ENCODE results near the gene RSAD2.
"Not testable (repeated sequence)": the region's sequence is repeated elsewhere in the genome, so short reads cannot be mapped to it uniquely, and the experiment has no call there.

The RSAD2 gene, protein sequence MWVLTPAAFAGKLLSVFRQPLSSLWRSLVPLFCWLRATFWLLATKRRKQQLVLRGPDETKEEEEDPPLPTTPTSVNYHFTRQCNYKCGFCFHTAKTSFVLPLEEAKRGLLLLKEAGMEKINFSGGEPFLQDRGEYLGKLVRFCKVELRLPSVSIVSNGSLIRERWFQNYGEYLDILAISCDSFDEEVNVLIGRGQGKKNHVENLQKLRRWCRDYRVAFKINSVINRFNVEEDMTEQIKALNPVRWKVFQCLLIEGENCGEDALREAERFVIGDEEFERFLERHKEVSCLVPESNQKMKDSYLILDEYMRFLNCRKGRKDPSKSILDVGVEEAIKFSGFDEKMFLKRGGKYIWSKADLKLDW

DNA sequence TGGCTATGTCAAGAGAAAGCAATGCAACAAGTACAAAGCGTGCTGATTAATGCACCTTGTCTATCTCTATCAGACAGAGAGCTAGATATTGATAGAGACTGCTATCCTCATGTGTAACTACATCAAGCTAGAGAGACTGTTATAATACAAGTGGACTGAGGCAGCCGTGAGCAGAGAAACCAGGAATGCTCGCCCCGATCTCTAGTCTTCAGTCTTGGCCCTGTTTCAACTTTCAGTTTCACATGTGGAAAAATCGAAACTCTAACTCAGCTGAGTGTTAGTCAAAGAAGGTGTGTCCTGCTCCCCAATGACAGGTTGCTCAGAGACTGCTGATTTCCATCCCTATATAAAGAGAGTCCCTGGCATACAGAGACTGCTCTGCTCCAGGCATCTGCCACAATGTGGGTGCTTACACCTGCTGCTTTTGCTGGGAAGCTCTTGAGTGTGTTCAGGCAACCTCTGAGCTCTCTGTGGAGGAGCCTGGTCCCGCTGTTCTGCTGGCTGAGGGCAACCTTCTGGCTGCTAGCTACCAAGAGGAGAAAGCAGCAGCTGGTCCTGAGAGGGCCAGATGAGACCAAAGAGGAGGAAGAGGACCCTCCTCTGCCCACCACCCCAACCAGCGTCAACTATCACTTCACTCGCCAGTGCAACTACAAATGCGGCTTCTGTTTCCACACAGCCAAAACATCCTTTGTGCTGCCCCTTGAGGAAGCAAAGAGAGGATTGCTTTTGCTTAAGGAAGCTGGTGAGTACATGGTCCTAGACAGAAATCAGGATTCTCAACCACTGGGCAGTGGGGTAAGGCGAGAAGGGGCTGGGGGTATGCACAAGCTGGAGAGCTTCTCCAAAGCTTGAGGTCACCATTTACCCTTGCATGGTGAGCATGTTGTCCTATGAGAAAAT is at the start of gene RSAD2:
RSAD2 (plus strand) TSS at position 376 of the 903 bp plus-strand sequence; CDS start at position 400, 24 bp downstream.
- peak in 1 of 2 donors; percentile 28 for DNase-seq (ENCODE audit: low read depth in 2 of 2)

DNA sequence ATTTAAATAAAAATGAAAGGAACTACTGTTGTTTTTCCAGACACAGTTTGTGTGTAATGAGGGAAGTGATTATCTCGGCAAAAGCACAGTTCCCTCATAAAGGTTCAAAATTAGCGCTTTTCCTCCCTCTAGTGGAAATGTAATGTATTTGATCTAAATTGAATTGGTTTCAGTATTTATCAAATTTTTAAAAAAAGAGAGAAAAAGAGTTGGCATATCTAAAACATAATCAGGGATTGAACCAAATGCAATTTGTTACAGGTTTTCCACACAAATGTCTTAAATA is 49.3 kb upstream of the RSAD2 start:
- DNase-seq (ENCODE audit: low read depth in 2 of 2): no peak

DNA sequence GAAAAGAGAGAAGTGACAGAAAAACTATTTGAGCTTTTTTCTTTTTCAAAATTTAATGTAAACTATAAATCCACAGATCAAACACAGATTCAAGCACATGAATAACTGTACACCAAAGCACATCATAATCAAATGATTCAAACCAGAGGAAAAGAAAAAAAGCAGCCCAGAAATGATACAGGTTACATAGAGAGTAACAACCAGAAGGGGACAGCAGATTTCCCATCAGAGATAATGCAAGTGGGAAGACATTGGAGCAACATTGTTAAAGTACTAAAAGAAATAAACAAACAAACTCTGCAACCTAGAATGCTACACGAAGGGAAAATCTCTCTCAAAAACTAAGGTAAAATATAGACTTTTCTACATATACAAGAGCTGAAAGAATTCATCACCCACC is 46.3 kb upstream of the RSAD2 start:
- no peak for DNase-seq (ENCODE audit: low read depth in 2 of 2)

DNA sequence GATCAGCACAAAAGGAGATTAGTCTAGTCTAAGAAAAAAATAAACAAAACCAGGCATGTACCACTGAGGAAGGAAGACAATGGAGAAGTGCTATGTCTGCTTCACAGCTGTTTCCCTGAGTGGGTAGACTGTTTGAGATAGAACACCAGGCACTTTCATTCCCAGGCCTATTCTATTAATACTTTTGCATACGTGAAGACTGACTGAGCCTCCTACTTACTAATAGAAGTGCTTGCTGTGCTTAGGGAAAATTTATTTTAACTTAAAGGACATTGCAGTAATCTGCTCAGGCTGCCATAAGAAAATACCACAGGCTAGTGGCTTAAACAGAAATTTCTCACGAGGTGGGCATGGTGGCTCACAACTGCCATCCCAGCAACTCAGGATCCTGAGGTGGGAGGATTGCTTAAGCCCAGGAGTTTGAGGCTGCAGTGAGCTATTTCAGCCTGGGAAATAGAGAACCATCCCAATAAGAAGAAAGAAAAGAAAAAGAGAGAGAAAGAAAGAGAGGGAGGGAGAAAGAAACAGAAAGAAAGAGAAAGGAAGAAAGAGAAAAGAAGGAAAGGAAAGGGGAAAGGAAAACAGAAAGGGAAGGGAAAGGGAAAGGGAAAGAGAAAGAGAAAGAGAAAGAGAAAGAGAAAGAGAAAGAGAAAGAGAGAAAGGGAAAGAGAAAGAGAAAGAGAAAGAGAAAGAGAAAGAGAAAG is 44.8 kb upstream of the RSAD2 start:
- no peak for DNase-seq (ENCODE audit: low read depth in 2 of 2)

DNA sequence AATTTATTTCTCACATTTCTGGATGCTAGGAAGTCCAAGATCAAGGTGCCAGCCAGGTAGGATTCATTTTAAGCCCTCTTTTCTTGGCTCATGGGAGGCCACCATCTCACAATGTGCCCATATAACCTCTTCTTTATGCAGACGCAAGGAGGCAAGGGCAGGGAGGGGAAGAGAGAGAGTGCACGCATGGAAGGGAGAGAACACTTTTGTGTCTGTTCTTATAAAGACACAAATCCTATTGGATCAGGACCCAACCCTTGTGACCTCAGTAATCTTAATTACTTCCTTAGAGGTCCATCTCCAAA is 44.3 kb upstream of the RSAD2 start:
- DNase-seq (ENCODE audit: low read depth in 2 of 2): no peak

DNA sequence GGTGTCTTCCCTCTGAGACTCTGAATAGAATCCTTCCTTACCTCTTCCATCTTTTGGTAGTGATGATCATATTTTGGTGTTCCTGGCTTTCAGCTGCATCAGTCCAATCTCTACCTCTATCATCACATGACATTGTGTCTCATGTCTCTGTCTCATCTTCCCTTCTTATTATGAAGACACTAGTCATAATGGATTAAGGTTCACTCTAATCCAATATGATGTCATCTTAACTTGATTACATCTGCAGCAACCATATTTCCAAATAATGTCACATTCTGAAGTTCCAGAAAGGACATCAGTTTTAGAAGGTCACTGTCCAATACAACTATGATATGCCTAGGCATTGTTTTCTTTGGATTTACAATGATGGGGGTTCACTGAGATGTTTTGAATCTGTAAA is 43.4 kb upstream of the RSAD2 start:
- DNase-seq (ENCODE audit: low read depth in 2 of 2): no peak

DNA sequence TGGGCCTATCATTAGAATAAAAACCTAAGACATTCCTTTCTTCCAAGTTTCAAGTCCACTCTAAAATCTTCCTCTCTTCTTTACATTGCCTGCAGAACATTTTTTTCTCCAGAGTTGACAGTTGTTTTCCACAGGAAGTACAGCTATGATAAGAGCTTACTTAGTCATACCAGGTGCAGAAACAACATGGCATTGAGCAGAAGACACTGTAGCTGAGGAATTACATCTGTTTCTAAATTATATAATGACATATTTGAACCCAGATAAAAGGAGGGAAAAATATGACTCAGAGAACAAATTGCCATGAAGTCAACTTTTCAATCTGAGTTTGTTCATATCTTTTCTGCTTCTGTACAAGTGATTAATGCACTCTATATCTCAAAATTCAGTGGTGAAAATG is 42.1 kb upstream of the RSAD2 start:
- DNase-seq (ENCODE audit: low read depth in 2 of 2): no peak

DNA sequence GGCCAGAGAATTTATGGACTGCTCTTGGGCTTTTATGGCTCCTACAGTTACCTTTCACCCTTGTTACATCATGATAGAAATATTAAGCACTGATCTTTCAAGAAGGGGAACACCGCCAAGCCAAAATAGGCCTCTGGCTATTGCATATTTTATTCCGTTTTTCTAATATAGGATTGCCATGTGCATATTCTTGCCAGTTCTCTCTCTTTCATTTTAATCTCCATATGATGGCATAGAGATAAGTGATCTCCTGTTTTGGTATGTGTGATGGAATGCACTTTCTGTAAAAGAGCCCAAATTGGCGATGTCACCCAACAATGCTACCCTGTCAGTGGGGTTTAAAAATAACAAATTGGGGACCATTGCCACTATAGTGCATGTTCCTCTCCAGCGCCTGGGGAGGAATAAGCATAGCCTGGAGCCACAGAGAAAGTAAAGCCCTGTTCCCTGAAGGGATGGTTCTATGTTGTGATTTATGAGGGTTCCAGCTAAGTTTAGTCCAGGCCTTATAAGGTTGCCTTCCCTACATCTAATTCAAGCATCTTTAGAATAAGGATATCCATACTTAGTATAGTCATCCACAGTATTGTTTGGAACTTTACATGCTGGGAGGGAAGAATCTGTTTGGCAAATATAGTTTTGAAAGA is 38.8 kb upstream of the RSAD2 start:
- no peak for DNase-seq (ENCODE audit: low read depth in 2 of 2)

DNA sequence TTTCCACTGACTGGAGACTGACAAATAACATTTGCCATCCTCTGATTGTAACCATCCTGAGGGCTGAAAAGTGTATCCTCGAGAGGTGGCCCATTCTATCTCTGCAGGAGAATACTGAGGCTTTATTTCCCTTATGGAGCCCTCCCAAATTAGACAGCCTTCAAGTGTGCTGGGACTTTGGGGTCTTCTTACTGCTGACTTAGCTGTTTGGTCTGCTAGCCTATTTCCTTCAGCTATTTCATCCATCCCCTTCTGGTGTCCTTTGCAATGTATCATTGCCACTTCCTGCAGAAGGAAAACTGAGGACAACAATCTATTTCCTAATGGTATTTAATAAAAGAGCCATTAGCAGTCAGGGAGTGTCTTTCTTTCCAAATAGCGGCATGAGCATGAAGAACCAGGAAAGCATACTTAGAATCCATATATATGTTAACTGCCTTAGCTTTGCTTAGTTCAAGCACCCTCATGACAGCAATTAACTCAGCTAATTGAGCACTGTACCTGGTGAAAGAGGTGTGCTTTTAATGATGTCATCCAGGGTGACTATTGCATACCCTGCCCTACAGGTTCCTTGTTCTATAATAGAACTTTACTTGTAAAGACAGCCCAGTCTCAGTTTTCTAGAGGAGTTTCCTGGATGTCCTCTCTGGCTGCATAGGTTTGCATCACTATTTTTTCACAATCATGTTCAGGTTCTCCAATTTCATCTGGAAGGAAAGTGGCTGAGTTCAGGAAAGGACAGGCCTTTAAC is 35.9 kb upstream of the RSAD2 start:
- DNase-seq (ENCODE audit: low read depth in 2 of 2): no peak

DNA sequence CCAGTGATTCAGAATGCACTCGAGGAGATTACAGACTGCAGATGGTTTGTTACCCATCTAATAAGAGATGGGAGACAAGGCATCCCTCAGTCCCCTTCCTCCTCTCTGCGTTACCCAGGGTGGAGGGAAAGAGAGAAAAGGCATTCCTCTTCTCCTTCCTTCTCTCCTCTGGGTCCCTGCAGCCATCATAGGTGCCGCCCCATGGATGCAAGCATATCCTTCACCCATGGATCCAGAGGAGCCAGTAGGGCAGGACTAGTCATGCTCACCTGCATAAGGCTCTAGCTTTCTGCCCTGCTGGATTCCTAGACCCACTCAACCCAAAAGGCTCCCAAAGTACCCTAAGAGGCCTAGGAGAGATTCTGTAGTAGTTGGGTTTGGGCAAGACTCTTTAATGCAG is 32.3 kb upstream of the RSAD2 start:
- no peak for DNase-seq (ENCODE audit: low read depth in 2 of 2)

DNA sequence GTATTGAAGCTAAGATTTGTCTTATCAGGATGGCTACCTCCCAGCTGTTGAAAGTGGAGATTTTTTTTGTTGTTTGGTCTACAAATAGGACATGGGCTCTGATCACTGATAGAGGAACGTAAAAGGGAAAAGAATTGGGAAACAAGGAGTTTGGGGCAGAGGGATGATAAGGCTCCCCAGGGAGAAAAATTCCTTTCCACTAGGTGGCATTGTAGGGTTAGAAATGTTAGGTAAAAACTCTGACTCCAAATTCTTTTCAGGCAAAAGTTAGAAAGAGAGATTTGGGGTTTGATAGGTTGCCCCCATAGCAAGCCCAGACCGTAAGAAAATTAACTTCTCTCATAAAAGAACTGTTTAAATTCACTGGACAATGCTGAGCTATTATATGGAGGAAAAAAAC is 31.7 kb upstream of the RSAD2 start:
- DNase-seq (ENCODE audit: low read depth in 2 of 2): no peak

DNA sequence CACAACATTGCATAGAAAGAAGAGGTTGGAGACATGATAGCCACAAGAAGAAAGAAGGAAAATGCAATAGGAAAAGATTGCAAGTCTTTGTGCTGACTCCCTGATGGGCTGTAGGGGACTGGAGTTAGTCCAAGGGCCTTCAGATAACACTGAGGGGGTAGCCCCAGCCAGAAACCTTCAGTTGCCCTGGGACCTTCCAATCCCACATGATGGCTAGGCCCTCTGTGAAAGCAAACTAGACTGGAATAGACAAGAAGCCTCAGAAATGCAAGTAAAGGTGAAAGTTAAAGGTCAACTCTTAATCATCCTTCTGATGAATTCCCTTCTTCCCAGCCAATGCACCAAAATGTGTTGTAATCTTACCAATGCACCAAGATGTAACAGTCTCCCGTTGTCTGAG is 31.0 kb upstream of the RSAD2 start:
- DNase-seq (ENCODE audit: low read depth in 2 of 2): no peak

DNA sequence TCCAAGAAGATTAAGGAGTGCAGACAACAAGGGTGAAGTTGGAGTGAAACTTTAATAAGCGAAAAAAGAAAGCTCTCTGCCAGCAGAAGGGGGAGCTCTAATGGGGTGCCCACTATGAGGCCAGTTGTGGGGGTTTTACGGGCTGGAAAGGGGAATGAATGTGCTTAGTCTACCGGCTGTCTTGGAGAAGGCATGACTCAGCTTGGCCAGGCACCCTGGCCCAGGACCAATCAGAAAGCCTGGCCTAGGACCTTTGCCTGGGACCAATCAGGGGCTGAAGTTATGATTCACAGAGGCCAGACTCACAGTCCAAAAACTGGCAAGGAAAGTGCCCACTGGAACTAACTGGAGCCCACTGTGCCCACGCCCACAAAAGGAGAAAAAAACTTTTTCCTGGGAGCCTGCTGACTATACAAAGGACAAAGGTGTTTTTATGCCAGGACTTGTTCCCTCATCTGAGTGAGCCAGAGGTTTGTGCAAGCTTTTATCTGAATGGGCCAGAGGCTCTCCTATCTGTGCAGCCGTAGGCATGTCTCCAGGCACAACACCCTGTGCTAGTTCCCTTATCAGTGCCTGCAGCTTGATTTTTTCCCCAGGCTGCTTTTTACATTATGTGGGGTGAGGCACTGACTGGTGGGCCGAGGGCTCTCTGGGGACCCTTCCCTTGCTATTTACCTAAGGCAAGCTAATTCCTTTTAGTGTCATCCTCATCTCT is 30.5 kb upstream of the RSAD2 start:
- DNase-seq (ENCODE audit: low read depth in 2 of 2): no peak

DNA sequence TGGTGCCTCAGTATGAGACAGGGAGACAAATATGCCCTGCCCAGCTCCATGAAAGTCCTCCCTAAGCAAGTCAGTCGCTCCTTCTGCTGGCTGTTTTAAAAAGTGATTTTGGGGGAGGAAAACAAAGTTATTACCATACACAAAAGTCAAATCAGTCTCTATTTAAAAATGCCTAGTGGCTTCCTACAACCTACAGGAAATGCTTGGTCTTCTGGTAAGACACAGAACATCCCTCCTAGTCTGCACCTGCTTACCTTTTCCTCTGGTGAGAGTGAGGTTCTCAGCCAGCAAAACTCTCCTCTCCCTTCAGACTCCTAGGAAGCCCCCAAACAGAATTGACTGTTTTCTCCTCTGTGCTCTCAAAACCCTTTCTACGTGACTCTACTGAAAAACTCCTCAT is 25.4 kb upstream of the RSAD2 start:
- DNase-seq (ENCODE audit: low read depth in 2 of 2): no peak

DNA sequence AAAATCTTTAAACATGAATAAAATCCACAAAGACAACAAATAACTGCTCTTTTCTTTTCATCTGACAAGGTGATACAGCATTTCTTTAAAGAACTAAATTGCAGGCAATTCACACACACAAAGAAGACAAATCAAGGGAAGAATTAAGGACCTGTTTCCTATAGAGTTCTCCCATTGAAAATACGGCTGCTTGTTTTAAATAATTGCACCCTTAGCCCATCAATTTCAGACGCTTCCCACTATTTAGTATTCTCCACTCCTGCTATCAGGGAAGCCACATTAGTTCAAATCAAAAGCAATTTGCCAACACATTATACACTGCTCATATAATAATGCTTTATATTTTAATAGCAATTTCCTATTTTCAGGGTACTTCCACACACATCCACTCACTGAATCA is 23.2 kb upstream of the RSAD2 start:
- DNase-seq (ENCODE audit: low read depth in 2 of 2): no peak

DNA sequence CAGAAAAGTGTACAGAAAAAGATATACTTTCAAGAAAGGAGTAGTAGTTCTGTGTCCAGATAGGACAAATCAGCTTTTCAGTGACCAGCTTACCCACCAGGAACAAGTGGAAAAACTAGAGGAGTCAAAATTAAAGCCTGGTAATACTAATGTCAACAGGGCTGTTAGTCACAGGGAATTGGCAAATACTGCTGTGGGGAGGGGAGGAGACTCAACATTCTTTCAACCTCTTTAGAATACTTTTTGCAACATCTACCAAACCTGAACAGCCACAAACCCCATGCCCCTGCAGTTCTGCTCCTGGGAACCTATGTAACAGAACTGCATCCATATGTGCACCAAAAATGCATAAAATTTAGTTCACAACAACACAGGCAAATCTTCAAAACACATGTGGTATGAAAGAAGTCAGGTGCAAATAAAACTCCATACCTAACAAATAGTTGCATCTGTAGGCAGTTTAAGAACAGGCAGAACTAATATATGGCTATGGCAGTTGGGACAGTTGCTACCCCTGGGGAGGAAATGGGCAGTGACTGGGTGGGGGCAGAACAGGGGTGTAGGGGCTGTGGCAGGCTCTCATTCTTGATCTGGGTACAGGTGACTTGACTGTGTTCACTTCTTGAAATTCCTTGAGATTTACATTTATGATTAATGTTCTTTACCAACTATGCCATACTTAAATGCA is 21.6 kb upstream of the RSAD2 start:
- DNase-seq (ENCODE audit: low read depth in 2 of 2): no peak

DNA sequence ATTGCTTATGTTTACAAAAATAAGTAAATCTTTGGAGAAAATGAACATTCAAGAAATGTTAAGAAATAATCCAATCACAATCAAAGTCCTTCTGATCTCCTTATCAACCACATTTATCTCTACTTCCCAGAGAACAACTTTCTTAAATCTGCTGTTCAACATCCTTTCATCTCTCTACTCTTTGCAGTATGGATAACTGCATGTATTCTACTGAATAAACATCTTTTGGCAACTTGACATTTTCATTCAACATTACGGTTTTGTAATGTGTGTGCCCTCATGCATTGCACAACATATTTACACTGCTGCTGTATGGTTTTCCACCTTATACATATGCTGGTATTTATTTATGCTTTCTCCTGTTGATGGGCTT is 21.0 kb upstream of the RSAD2 start:
- no peak for DNase-seq (ENCODE audit: low read depth in 2 of 2)

DNA sequence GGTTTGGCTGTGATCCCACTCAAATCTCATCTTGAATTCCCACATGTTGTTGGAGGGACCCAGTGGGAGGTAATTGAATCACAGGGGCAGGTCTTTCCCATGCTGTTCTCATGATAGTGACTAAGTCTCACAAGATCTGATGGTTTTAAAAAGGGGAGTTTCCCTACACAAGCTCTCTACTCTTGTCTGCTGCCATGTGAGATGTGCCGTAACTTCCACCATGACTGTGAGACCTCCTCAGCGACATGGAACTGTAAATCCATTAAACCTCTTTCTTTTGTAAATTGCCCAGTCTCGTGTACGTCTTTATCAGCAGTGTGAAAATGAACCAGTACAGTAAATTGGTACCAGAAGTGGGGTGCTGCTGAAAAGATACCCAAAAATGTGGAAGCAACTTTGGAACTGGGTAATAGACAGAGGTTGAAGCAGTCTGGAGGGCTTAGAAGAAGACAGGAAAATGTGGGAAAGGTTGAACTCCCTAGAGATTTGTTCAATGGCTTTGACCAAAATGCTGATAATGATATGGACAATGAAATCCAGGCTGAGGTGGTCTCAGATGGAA is 19.0 kb upstream of the RSAD2 start:
- DNase-seq (ENCODE audit: low read depth in 2 of 2): not testable (repeated sequence)

DNA sequence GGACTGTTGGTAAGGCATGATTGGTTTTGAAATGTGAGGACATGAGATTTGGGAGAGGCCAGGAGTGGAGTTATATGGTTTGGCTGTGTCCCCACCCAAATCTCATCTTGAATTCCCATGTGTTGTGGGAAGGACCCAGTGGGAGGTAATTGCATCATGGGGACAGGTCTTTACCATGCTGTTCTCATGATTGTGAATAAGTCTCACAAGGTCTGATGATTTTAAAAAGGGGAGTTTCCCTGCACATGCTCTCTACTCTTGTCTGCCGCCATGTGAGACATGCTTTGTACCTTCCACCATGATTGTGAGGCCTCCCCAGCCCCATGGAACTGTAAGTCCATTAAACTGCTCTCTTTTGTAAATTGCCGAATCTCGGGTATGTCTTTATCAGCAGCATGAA is 17.3 kb upstream of the RSAD2 start:
- DNase-seq (ENCODE audit: low read depth in 2 of 2): no peak

DNA sequence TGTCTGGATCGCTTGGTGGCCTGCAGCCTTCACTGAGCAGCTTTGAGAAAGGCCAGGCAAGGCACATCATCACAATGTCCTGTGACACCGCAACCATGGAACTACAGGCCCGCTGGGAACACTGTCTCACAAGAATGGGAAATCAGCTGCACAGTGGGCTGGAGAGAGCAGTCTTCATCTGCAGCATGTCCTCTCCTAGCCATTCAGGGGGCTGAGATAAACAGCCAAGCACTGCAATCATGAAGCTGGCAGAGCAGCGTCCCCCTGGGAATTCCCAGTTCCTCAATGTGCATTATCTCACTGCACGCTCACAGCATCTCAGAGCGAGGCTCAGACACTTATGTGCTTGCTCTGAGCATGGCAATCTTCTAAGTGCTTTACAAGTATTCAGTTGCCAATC is 13.8 kb upstream of the RSAD2 start:
- DNase-seq (ENCODE audit: low read depth in 2 of 2): no peak

All from stimulated activated CD4-positive, alpha-beta T cell treated with anti-CD3 and anti-CD28 coated beads, Interleukin-1b, Interleukin-23, amount 100 ng/mL, for 4 hours (primary cell).